H1 (cell line): ENCODE results near the gene HLA-DPA1. TPM values are rescaled to one million over a fixed set of nuclear protein-coding genes. Genes with fewer than 3 reads are reported as not detected.

Experiments
- BACH1 ChIP-seq: IDR thresholded peaks from 2 replicates; pipeline ENCODE4 v1.6.1; 2012; ENCODE audit warnings: low read length, improper control_type of control experiment
- CTBP2 ChIP-seq: IDR thresholded peaks from 2 replicates; pipeline ENCODE4 v1.7.0; 2011; ENCODE audit warnings: borderline replicate concordance, mild to moderate bottlenecking, moderate library complexity, mixed read lengths, low read length; ENCODE audit not compliant: insufficient read depth, insufficient read length
- FOSL1 ChIP-seq: IDR thresholded peaks from 2 replicates; pipeline ENCODE4 v1.6.1; 2011; ENCODE audit warnings: mild to moderate bottlenecking, low read depth, low read length, moderate library complexity; ENCODE audit not compliant: insufficient read depth
- GABPA ChIP-seq: IDR thresholded peaks from 2 replicates; pipeline ENCODE4 v1.6.1; 2011; ENCODE audit warnings: mild to moderate bottlenecking, low read length, moderate library complexity, borderline replicate concordance; ENCODE audit not compliant: insufficient read depth
- MAFK ChIP-seq: IDR thresholded peaks from 2 replicates; pipeline ENCODE4 v1.6.1; 2012; ENCODE audit warnings: low read depth, mild to moderate bottlenecking, improper control_type of control experiment, low read length
- NANOG ChIP-seq: IDR thresholded peaks from 2 replicates; pipeline ENCODE4 v1.6.1; 2011; ENCODE audit warnings: low read length, low read depth, mild to moderate bottlenecking, inconsistent platforms; ENCODE audit not compliant: insufficient read depth, poor library complexity, severe bottlenecking
- POU5F1 ChIP-seq: IDR thresholded peaks from 2 replicates; pipeline ENCODE4 v1.6.1; 2011; ENCODE audit warnings: low read depth, mild to moderate bottlenecking, low read length, moderate library complexity
- RFX5 ChIP-seq: IDR thresholded peaks from 2 replicates; pipeline ENCODE4 v1.6.1; 2011; ENCODE audit warnings: low read depth, low read length, improper control_type of control experiment, borderline replicate concordance
- polyA plus RNA-seq, 7 experiments: library from polyadenylated mRNA; depleted of rRNA in 3 of 7; stranded (reverse) in 5 of 7; unstranded in 2 of 7; fragments of >200 nt in 5 of 7; fragments of 200-250 nt in 2 of 7; gene quantifications; 1 replicate in 5 of 7; 2 replicates in 1 of 7; 4 replicates in 1 of 7; pipeline versions ENCODE4 v1.2.1 to v1.2.3, GENCODE V29; 2011 to 2013; ENCODE audit warnings: missing spikeins in 2 of 7, mixed read lengths in 2 of 7
- total RNA-seq: library from RNA; stranded (reverse); fragmentation: NEBNext Ultra II Directional; extraction: Animal tissue kit (Norgen Biotek cat#: 25700); gene quantifications from 2 replicates; pipeline ENCODE4 v1.2.1, GENCODE V29; 2021

The HLA-DPA1 gene
- total and polyA plus RNA-seq, 2 of the 8 experiments (the other 6 are each of a cell fraction or from before 2014, with no cell fraction given), result 6.2 to 13.1 TPM

DNA sequence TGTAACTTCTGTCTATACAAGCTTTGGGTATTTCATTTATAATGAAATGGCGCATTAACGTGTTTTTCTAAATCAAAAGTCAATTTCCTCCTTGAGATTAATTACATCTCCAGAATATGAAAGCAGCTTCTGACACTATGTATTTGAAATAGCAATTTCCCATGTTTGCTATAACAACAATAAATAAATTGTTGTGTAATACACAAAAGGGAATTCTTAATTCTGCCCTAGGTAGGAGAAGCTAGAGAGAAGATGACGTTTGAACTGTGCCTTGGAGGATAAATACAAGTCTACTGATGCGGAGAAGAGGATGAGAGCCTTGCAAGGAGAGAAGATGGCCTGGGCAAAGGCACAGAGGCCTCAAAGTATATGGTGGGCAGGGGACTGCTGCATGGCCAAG lies 56.4 kb downstream of the HLA-DPA1 start (continued):
- TF ChIP-seq RFX5 (no peak), MAFK (no peak), GABPA (no peak), CTBP2 (no peak), POU5F1 (no peak), FOSL1 (no peak), BACH1 (no peak), NANOG (no peak)
